GM12892 (cell line): Measurements from ENCODE around the gene DHRS13.
"Not testable (repeated sequence)": the region's sequence is repeated elsewhere in the genome, so short reads cannot be mapped to it uniquely, and the experiment has no call there.

Source experiments
- DNase-seq: peaks from one replicate; pipeline ENCODE4 v3.0.0; 2011; ENCODE audit not compliant: insufficient read length
- FAIRE-seq: peaks from 2 replicates; lab custom pipeline; 2011; peaks lifted over from hg19 to GRCh38; lab: Jason Lieb, UNC
- POLR2A ChIP-seq: IDR thresholded peaks from 2 replicates; pipeline ENCODE4 v1.6.1; 2011; ENCODE audit warnings: low read depth, low read length, control low read depth
- POLR2AphosphoS5 ChIP-seq: IDR thresholded peaks from 2 replicates; pipeline ENCODE4 v1.6.1; 2011; ENCODE audit warnings: low read depth, low read length, control low read depth
- TAF1 ChIP-seq: IDR thresholded peaks from 2 replicates; pipeline ENCODE4 v1.6.1; 2011; ENCODE audit warnings: low read depth, mild to moderate bottlenecking, control low read depth, low read length, borderline replicate concordance

DHRS13 gene

GRCh38 chr17:28908640-28909167 lies 5.8 kb upstream of the DHRS13 start:
- FAIRE-seq (no peak), DNase-seq (no peak)
- TF ChIP-seq POLR2A = no peak
- no peak for TF ChIP-seq POLR2AphosphoS5
- no peak for TF ChIP-seq TAF1

GRCh38 chr17:28907709-28908475 lies 5.0 kb upstream of the DHRS13 start:
- DNase-seq = no peak
- FAIRE-seq = no peak
- TF ChIP-seq POLR2A = no peak
- TF ChIP-seq POLR2AphosphoS5 = no peak
- no peak for TF ChIP-seq TAF1

GRCh38 chr17:28906706-28907438 lies 4.0 kb upstream of the DHRS13 start:
- FAIRE-seq = no peak
- DNase-seq = no peak
- no peak for TF ChIP-seq TAF1
- TF ChIP-seq POLR2AphosphoS5 = no peak
- no peak for TF ChIP-seq POLR2A

GRCh38 chr17:28906276-28906675 lies 3.4 kb upstream of the DHRS13 start:
- TF ChIP-seq POLR2A (no peak), TAF1 (no peak), POLR2AphosphoS5 (no peak)
- DNase-seq (no peak), FAIRE-seq (no peak)

- no peak for DNase-seq
- TF ChIP-seq POLR2A (no peak), TAF1 (no peak), POLR2AphosphoS5 (no peak)
- FAIRE-seq = no peak
These were observed 1.9 kb upstream of the DHRS13 start for GRCh38 chr17:28904800-28905199.

- not testable (repeated sequence) for FAIRE-seq, DNase-seq
These were observed 615 bp upstream of the DHRS13 start for GRCh38 chr17:28903546-28903841.

- FAIRE-seq (no peak), DNase-seq (no peak)
- TF ChIP-seq TAF1 (0 out of 2 replicates have a peak, but pooled peaks have one; percentile 7), POLR2AphosphoS5 (no peak)
These were observed 737 bp downstream of the DHRS13 start for GRCh38 chr17:28901866-28902818.

- FAIRE-seq = no peak
These were observed 1.7 kb downstream of the DHRS13 start for GRCh38 chr17:28900986-28901726.

GRCh38 chr17:28899212-28899815 lies 3.6 kb downstream of the DHRS13 start:
- no peak for DNase-seq
- TF ChIP-seq TAF1 (no peak), POLR2AphosphoS5 (no peak), POLR2A (no peak)
- FAIRE-seq = no peak

More at GRCh38 chr17:28900986-28901726, 1.7 kb downstream of the DHRS13 start:
- DNase-seq = no peak
- TF ChIP-seq POLR2A (no peak), TAF1 (no peak), POLR2AphosphoS5 (no peak)

- no peak for TF ChIP-seq POLR2A
- FAIRE-seq (no peak), DNase-seq (no peak)
These were observed 4.3 kb downstream of the DHRS13 start for GRCh38 chr17:28898527-28898955.
